K562 (cell line): ENCODE measurements around the gene LCN12. TPM values are rescaled to one million over a fixed set of nuclear protein-coding genes. Genes with fewer than 3 reads are reported as not detected.

ENCODE experiments used
- FOXJ2 ChIP-seq: fragments of 200-800 bp; sonication (Bioruptor generic); IDR thresholded peaks from 2 replicates; pipeline ENCODE4 v1.6.1; 2016; ENCODE audit warnings: missing genetic modification characterization, missing compliant biosample characterization
- HNRNPLL ChIP-seq: fragments of 200-400 bp; formaldehyde crosslinking; IDR thresholded peaks from 2 replicates; pipeline ENCODE4 v1.6.1; 2017; ENCODE audit warnings: low read length, low read depth, mild to moderate bottlenecking; ENCODE audit not compliant: poor library complexity, severe bottlenecking
- KLF10 ChIP-seq: fragments of 250-450 bp; sonication (Bioruptor Pico); IDR thresholded peaks from 2 replicates; pipeline ENCODE4 v1.6.1; 2021; ENCODE audit warnings: matching md5 sums
- PHB2 ChIP-seq: fragments of 450-650 bp; IDR thresholded peaks from 2 replicates; pipeline ENCODE4 v1.6.1; 2017; ENCODE audit warnings: low read depth
- PRPF4 ChIP-seq: fragments of 200-400 bp; formaldehyde crosslinking; IDR thresholded peaks from one replicate; pipeline ENCODE4 v1.6.1; 2017; ENCODE audit warnings: low read length, low read depth, mild to moderate bottlenecking; ENCODE audit not compliant: insufficient read depth, poor library complexity, severe bottlenecking
- REST ChIP-seq, 2 experiments: fragments of 450-650 bp; formaldehyde crosslinking in 1 of 2; IDR thresholded peaks; 2 replicates each; pipeline versions ENCODE4 v1.4.0 to v1.6.1; 2014 to 2020; ENCODE audit warnings: mild to moderate bottlenecking in 2 of 2, borderline replicate concordance in 1 of 2, low read depth in 1 of 2
- RFX1 ChIP-seq: fragments of 450-650 bp; IDR thresholded peaks from 2 replicates; pipeline ENCODE4 v1.6.1; 2016; ENCODE audit warnings: mild to moderate bottlenecking, moderate library complexity
- SAP30 ChIP-seq: fragments of 200-600 bp; sonication (generic); IDR thresholded peaks from 2 replicates; pipeline ENCODE4 v1.6.1; 2012; ENCODE audit warnings: borderline replicate concordance, low read depth, mild to moderate bottlenecking, moderate library complexity, low read length, control low read depth, inconsistent platforms; ENCODE audit not compliant: insufficient read depth, poor library complexity, severe bottlenecking
- ZNF239 ChIP-seq: fragments of 250-450 bp; sonication (Bioruptor Pico); IDR thresholded peaks from 2 replicates; pipeline ENCODE4 v1.4.0; 2020; ENCODE audit warnings: mild to moderate bottlenecking
- polyA plus RNA-seq, 8 experiments: library from polyadenylated mRNA; depleted of rRNA in 4 of 8; stranded (reverse) in 5 of 8; unstranded in 3 of 8; fragments of >200 nt; fragmentation: Nextera tagmentation in 2 of 8; fragmentation: Illumina TruSeq in 1 of 8; extraction: Ambion mirVana in 2 of 8; extraction: Trizol in 1 of 8; gene quantifications; 2 replicates each; pipeline versions ENCODE4 v1.2.1 to v1.2.3, GENCODE V29; 2011 to 2014; ENCODE audit warnings: inconsistent platforms in 1 of 8, missing spikeins in 1 of 8
- total RNA-seq, 7 experiments: library from RNA; depleted of rRNA in 6 of 7; stranded (reverse); fragments of >200 nt in 6 of 7; fragmentation: Illumina TruSeq in 2 of 7; extraction: Trizol in 2 of 7; gene quantifications; 2 replicates each; pipeline versions ENCODE4 v1.2.1 to v1.2.3, GENCODE V29; 2011 to 2021; ENCODE audit warnings: low replicate concordance in 1 of 7
- TF ChIP-seq, protein P1 (sequence below), 2 experiments: fragments of 450-650 bp in 1 of 2; IDR thresholded peaks; 2 replicates each; pipeline ENCODE4 v1.6.1; 2011 to 2017; ENCODE audit warnings: low read depth in 2 of 2, antibody characterized with exemption in 1 of 2, borderline replicate concordance in 1 of 2, low read length in 1 of 2, mild to moderate bottlenecking in 1 of 2, mixed read lengths in 1 of 2; ENCODE audit not compliant: control insufficient read depth in 1 of 2

LCN12 gene
- total and polyA plus RNA-seq, 9 of the 15 experiments (the other 6 are each of a cell fraction or from before 2014, with no cell fraction given), result 0.05 TPM; not detected in 8

GRCh38 chr9:136944519-136945332 is 7.3 kb upstream of the LCN12 start, which contains the start of the genes C8G and FBXW5 (continued):
- TF ChIP-seq, protein P1, sequence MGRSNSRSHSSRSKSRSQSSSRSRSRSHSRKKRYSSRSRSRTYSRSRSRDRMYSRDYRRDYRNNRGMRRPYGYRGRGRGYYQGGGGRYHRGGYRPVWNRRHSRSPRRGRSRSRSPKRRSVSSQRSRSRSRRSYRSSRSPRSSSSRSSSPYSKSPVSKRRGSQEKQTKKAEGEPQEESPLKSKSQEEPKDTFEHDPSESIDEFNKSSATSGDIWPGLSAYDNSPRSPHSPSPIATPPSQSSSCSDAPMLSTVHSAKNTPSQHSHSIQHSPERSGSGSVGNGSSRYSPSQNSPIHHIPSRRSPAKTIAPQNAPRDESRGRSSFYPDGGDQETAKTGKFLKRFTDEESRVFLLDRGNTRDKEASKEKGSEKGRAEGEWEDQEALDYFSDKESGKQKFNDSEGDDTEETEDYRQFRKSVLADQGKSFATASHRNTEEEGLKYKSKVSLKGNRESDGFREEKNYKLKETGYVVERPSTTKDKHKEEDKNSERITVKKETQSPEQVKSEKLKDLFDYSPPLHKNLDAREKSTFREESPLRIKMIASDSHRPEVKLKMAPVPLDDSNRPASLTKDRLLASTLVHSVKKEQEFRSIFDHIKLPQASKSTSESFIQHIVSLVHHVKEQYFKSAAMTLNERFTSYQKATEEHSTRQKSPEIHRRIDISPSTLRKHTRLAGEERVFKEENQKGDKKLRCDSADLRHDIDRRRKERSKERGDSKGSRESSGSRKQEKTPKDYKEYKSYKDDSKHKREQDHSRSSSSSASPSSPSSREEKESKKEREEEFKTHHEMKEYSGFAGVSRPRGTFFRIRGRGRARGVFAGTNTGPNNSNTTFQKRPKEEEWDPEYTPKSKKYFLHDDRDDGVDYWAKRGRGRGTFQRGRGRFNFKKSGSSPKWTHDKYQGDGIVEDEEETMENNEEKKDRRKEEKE (IDR thresholded peaks at IDR 0.05; ENCODE audit: borderline replicate concordance in 1 of 2, control insufficient read depth in 1 of 2, low read depth in 2 of 2, low read length in 1 of 2), result no peak
- TF ChIP-seq HNRNPLL, result peak; percentile 57
- TF ChIP-seq SAP30, result no peak
- no peak for TF ChIP-seq KLF10
- TF ChIP-seq RFX1, result no peak
- peak; percentile 97 for TF ChIP-seq REST (IDR thresholded peaks at IDR 0.05; ENCODE audit: borderline replicate concordance)
- 0 out of 2 replicates have a peak, but pooled peaks have one; percentile 22 for TF ChIP-seq REST (CRISPR knock-in tag; IDR thresholded peaks at IDR 0.05; ENCODE audit: low read depth)
- peak; percentile 72; the same call in 1 of the 2 replicates for TF ChIP-seq FOXJ2 (tag)
- 0 out of 2 replicates have a peak, but pooled peaks have one; percentile 41 for TF ChIP-seq ZNF239 (CRISPR knock-in tag)
- no peak for TF ChIP-seq PRPF4
- TF ChIP-seq PHB2, result no peak
